SK-N-SH (cell line): ENCODE data around the gene IFNGR1. TPM values are rescaled to one million over a fixed set of nuclear protein-coding genes. Genes with fewer than 3 reads are reported as not detected.

Source experiments
- CTCF ChIA-PET: fragments of 300-600, 350-600 bp; formaldehyde crosslinking; extraction: SDS; loops from one replicate; lab custom pipeline; 2021; lab: Yijun Ruan, JAX
- POLR2A ChIA-PET: fragments of 350-600 bp; sonication (Branson Sonifier 250); formaldehyde crosslinking; extraction: SDS; loops from one replicate; lab custom pipeline; 2020; ENCODE audit warnings: antibody characterized with exemption, inconsistent platforms; lab: Yijun Ruan, JAX
- DNase-seq: peaks from one replicate; pipeline ENCODE4 v3.0.0; 2012
- H2AFZ ChIP-seq: fragments of 200-600 bp; sonication (generic); 2 replicates; pipeline ENCODE4 v1.8.1; 2016; ENCODE audit warnings: antibody characterized with exemption, mild to moderate bottlenecking, low read depth
- H3F3A ChIP-seq: fragments of 200-600 bp; sonication (generic); replicated peaks from 2 replicates; pipeline ENCODE3; 2016; ENCODE audit warnings: antibody characterized with exemption, mild to moderate bottlenecking; ENCODE audit not compliant: insufficient read depth
- H3K27ac ChIP-seq, 2 experiments: fragments of 200-500 bp in 1 of 2; fragments of 200-600 bp in 1 of 2; sonication (Bioruptor generic) in 1 of 2; sonication (generic), shearing (Covaris generic) in 1 of 2; 2 replicates each; pipeline versions ENCODE4 v1.5.1 to v1.6.1; 2014 to 2016; ENCODE audit warnings: low read depth in 2 of 2, inconsistent platforms in 1 of 2, low read length in 1 of 2, mild to moderate bottlenecking in 1 of 2, mixed read lengths in 1 of 2
- H3K27me3 ChIP-seq: fragments of 200-600 bp; sonication (generic), shearing (Covaris generic); 2 replicates; pipeline ENCODE4 v1.6.1; 2016; ENCODE audit warnings: mixed run types; ENCODE audit not compliant: insufficient read depth
- H3K36me3 ChIP-seq, 2 experiments: fragments of 200-500 bp in 1 of 2; fragments of 200-600 bp in 1 of 2; sonication (Bioruptor generic) in 1 of 2; sonication (generic) in 1 of 2; replicated peaks in 1 of 2; 2 replicates each; pipeline versions ENCODE3 to v1.5.1; 2014 to 2016; ENCODE audit warnings: low read length in 1 of 2, mild to moderate bottlenecking in 1 of 2; ENCODE audit not compliant: insufficient read depth in 2 of 2, control insufficient read depth in 1 of 2
- H3K4me1 ChIP-seq, 2 experiments: fragments of 200-500 bp in 1 of 2; fragments of 200-600 bp in 1 of 2; sonication (Bioruptor generic) in 1 of 2; sonication (generic), shearing (Covaris generic) in 1 of 2; 2 replicates each; pipeline versions ENCODE4 v1.5.1 to v1.6.1; 2014 to 2016; ENCODE audit warnings: low read depth in 1 of 2, low read length in 1 of 2, mixed run types in 1 of 2; ENCODE audit not compliant: insufficient read depth in 2 of 2, control insufficient read depth in 1 of 2
- H3K4me2 ChIP-seq: fragments of 200-600 bp; sonication (generic), shearing (Covaris generic); 2 replicates; pipeline ENCODE4 v1.6.1; 2017; ENCODE audit warnings: mixed run types
- H3K4me3 ChIP-seq, 2 experiments: fragments of 200-500 bp in 1 of 2; fragments of 200-600 bp in 1 of 2; sonication (Bioruptor generic) in 1 of 2; sonication (generic), shearing (Covaris generic) in 1 of 2; 2 replicates each; pipeline versions ENCODE4 v1.5.1 to v1.8.1; 2014 to 2016; ENCODE audit warnings: low read depth in 2 of 2, inconsistent platforms in 1 of 2, low read length in 1 of 2, mild to moderate bottlenecking in 1 of 2, mixed read lengths in 1 of 2, moderate library complexity in 1 of 2
- H3K79me2 ChIP-seq: fragments of 200-600 bp; sonication (generic); 2 replicates; pipeline ENCODE4 v1.8.1; 2017; ENCODE audit warnings: mild to moderate bottlenecking; ENCODE audit not compliant: insufficient read depth
- H3K9ac ChIP-seq: fragments of 200-600 bp; sonication (generic); 2 replicates; pipeline ENCODE4 v1.6.1; 2017; ENCODE audit warnings: mixed run types
- H3K9me2 ChIP-seq: fragments of 200-600 bp; sonication (generic); 2 replicates; pipeline ENCODE4 v1.6.1; 2017; ENCODE audit warnings: mixed run types
- H3K9me3 ChIP-seq: fragments of 200-600 bp; sonication (generic); 2 replicates; pipeline ENCODE4 v1.6.1; 2017; ENCODE audit warnings: mixed run types, mild to moderate bottlenecking, moderate library complexity
- H4K20me1 ChIP-seq: fragments of 200-600 bp; sonication (generic); 2 replicates; pipeline ENCODE4 v1.6.1; 2017; ENCODE audit warnings: mild to moderate bottlenecking, mixed run types; ENCODE audit not compliant: insufficient read depth
- CTCF ChIP-seq: fragments of 200-600 bp; sonication (generic); IDR thresholded peaks from 2 replicates; pipeline ENCODE4 v1.6.1; 2017; ENCODE audit warnings: antibody characterized with exemption, mild to moderate bottlenecking, moderate library complexity
- ELF1 ChIP-seq: IDR thresholded peaks from 2 replicates; pipeline ENCODE4 v1.4.0; 2012
- FOXJ3 ChIP-seq: sonication (generic); formaldehyde crosslinking; IDR thresholded peaks from 2 replicates; pipeline ENCODE4 v1.5.1; 2020; ENCODE audit warnings: mild to moderate bottlenecking, missing genetic modification reagents
- GATA2 ChIP-seq: sonication (generic); formaldehyde crosslinking; IDR thresholded peaks from 2 replicates; pipeline ENCODE4 v1.5.0; 2020; ENCODE audit warnings: mild to moderate bottlenecking, missing genetic modification reagents
- MXI1 ChIP-seq: IDR thresholded peaks from 2 replicates; pipeline ENCODE4 v1.6.1; 2012; ENCODE audit warnings: mild to moderate bottlenecking, low read depth, low read length, improper control_type of control experiment
- PBX3 ChIP-seq: IDR thresholded peaks from 2 replicates; pipeline ENCODE4; 2012
- REST ChIP-seq: IDR thresholded peaks from 2 replicates; pipeline ENCODE4 v1.6.1; 2012; ENCODE audit warnings: mild to moderate bottlenecking, low read depth, low read length, moderate library complexity
- SIN3A ChIP-seq: IDR thresholded peaks from 2 replicates; pipeline ENCODE4 v1.6.1; 2012; ENCODE audit warnings: low read depth, mild to moderate bottlenecking, low read length, moderate library complexity, borderline replicate concordance
- TEAD4 ChIP-seq: IDR thresholded peaks from 2 replicates; pipeline ENCODE4 v1.4.0; 2012; ENCODE audit warnings: mild to moderate bottlenecking, borderline replicate concordance; ENCODE audit not compliant: insufficient read depth
- USF1 ChIP-seq: IDR thresholded peaks from 2 replicates; pipeline ENCODE4 v1.4.0; 2012; ENCODE audit warnings: low read depth, borderline replicate concordance
- WGBS: methylation state at CpG from one replicate; pipeline ENCODE4 v1.1.6; 2017; ENCODE audit warnings: low lambda C conversion rate; 5-methylcytosine and 5-hydroxymethylcytosine counted together
- polyA plus RNA-seq, 3 experiments: library from polyadenylated mRNA; depleted of rRNA; stranded (reverse); fragments of >200 nt; gene quantifications; 2 replicates each; pipeline ENCODE4 v1.2.3, GENCODE V29; 2012

IFNGR1 gene
- polyA plus RNA-seq, 1 of the 3 experiments (the other 2 are of a cell fraction), result 11.5 TPM

- POLR2A ChIA-PET, result no interaction called here
- Histone ChIP-seq H3F3A (no peaks in the 10 kb centered on the region), H3K4me3 (no peak overlapping the region), H3K9me3 (no peaks in the 10 kb centered on the region), H3K27me3 (no peaks in the 10 kb centered on the region), H3K9ac (no peak overlapping the region), H2AFZ (no peak overlapping the region), H3K4me1 (no peaks in the 10 kb centered on the region), H4K20me1 (no peaks in the 10 kb centered on the region), H3K4me2 (no peak overlapping the region), H3K27ac (no peak overlapping the region), H3K79me2 (no peaks in the 10 kb centered on the region), H3K9me2 (no peaks in the 10 kb centered on the region), H3K36me3 (no peaks in the 10 kb centered on the region)
- DNase-seq, result no peak
- no peak for TF ChIP-seq CTCF
- TF ChIP-seq ELF1, result no peak
- no peak for TF ChIP-seq SIN3A
- TF ChIP-seq REST, result no peak
- TF ChIP-seq TEAD4, result no peak
- TF ChIP-seq PBX3, result no peak
- TF ChIP-seq GATA2 (CRISPR knock-in tag), result no peak
- no peak for TF ChIP-seq FOXJ3 (CRISPR knock-in tag)
- TF ChIP-seq USF1, result no peak
- TF ChIP-seq MXI1, result no peak
- WGBS, result 23% methylated on average over 6 of the region's 6 CpGs
- CTCF ChIA-PET, result interaction anchor here (0.6 to 2.3 kb wide), 2 partner anchors 11 to 163 kb away, joined by 3 to 7 read pairs; no protein-coding TSS in a partner anchor
Observed at GRCh38 chr6:137260217-137260616, 41.0 kb upstream of the IFNGR1 start.
